Hepatic stellate cell (primary cell): ENCODE results near the gene FRMD4A.
A peak's percentile ranks its signal among the peaks of the same experiment; 100 is the strongest.

ENCODE experiments used
- DNase-seq: peaks from one replicate; pipeline ENCODE4 v3.0.0; 2011; ENCODE audit warnings: low spot score

FRMD4A gene

DNA sequence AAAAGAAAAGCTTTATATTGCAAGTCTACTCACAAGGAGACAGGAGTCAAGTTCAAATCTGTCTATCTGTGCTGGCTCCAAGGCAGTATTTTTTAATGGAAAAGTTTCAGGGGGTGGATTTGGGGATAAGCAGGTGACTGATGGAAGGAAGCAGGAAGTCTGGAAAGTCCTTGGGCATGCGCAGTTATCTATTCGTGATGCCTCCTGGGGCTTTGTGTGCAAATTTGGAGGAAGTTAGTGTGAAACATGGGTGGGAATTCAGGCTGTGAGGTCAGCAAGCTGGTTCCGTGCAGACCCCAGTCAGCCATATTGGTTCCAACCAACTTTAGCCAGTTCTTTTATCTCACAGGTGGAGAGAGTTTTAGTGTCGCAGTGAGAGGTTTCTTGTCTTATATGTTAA lies 140.0 kb downstream of the FRMD4A start:
- DNase-seq = no peak

GRCh38 chr10:14186245-14186644 lies 144.5 kb downstream of the FRMD4A start:
- no peak for DNase-seq

- DNase-seq = no peak
Measured at GRCh38 chr10:14185316-14186045, 145.2 kb downstream of the FRMD4A start.

GRCh38 chr10:14184841-14185315 lies 145.8 kb downstream of the FRMD4A start:
- DNase-seq = no peak

DNA sequence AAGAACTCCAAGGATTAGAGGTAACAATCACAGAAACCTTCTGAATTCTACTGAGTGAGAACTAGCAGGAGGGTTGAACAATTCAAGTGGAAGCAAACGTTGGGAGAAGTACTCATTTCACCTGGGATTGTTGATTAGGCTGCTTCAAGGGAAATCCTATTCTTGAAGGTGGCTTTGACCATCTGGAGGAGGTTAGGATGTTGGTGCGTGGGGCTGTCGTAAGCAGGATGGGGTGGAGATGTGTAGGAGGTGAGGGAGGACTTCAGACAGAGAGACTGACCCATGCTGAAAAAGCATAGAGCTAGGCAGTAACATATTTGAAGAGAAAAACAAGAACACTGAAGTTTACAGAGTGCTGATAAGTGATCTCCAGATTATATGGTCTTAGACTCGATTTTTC lies 147.9 kb downstream of the FRMD4A start:
- no peak for DNase-seq

GRCh38 chr10:14181567-14181936 lies 149.2 kb downstream of the FRMD4A start:
- DNase-seq = no peak

DNA sequence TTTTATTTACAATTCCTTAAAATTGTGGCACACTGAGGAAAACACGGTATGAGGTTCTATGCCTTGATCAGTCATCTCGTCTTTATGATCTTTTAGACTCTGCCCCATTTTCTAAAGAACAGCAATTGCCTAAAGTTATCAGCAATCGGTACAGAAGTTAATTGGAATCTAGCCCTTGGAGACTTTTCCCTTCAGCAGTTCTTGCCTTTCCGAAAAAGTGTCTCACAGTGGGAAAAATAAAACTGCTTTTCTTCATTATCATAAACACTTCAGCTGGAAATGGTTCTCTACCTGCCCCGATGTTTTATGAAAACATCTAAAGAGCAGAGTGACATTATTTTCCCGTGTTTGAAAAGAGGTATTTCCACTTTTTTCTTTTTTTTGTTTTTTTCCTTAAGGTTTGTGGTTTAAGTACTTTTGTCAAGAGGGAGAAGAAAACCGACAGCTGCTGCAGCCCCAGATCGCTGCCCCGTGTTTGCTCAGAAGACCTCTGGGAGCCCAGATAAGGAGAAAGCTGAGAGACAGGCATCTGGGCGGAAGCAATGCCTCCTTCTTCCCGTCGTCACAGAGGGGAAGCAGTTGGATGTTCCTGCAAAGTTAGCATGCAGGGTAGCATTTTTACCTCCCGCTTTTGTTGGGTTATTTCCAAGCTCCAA lies 149.7 kb downstream of the FRMD4A start:
- DNase-seq = no peak

DNA sequence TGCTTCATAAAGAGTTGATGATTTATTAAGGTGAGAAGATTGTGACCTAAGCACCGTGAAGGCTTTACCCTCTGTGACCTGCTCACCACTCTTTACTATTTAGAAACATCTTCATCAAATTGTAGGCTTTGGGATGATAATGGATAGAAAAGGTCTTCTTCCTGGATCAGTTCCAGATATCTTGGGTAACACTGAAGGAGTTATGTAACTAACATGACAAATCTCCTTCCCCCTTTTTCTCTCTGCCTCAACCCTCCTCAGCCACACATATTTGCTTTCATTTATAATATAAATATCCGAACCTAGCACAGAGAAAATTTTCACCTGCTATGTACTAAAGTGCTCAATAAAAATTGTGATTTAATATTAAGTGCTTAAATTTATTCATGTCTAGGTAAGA lies 151.5 kb downstream of the FRMD4A start:
- no peak for DNase-seq

DNA sequence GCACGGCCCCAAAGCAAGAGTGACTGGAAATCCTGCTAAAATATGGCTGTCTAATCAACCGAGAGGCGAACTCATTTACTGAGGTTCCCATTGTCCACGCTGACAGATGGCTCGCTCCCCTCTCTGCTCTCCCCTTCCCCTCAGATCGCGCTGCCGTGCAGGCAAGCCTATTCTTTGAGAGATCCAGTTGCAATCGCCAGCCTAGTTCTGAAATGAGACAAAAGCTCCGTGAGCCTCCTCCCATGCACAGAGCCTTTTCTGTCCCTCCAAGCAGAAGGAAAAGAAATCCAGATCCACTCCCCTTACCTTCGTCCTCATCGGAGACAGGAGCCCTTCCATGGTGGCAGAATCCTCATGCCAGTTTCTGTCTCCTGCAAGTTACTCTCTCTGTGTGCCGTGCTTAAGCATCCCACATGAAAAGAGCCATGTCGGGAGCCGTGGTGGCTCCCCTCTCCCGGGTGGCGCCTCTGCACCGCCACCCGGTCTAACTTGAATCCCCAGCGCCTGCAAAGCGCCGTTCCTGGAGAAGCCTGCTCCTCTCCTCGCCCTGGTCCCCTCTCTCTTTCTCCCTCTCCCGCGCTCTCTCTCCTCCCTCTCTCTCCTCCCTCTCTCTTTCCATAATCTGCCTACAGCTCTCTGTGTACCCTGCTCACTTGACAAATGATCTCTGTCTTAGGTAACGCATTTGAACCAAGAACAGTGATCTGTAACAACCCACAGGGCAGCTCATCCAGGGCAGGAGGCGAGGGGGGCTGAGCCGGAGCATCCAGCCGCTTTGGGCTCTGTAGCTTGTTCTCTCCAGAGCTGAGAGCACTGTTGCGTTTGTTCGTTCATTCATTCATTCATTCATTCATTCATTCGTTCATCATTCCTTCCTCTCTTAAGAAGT lies 156.8 kb downstream of the FRMD4A start:
- no peak for DNase-seq

DNA sequence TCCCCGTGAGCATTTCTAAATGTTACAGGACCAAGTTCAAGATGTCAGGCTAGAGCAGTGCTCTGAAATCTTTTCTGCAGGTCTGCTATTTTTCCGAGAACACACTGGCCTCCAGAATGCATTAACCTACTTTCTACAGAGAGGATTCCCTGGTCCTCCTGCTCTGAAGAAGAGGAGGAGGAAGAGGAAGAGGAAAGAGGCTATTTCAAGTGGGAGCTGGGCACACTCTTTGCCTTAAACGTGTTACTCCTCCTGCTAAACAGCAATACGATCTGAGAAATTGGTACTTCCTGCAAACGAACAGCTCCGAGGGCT lies 157.4 kb downstream of the FRMD4A start:
- DNase-seq = no peak

GRCh38 chr10:14172336-14172950 lies 158.3 kb downstream of the FRMD4A start:
- no peak for DNase-seq

DNA sequence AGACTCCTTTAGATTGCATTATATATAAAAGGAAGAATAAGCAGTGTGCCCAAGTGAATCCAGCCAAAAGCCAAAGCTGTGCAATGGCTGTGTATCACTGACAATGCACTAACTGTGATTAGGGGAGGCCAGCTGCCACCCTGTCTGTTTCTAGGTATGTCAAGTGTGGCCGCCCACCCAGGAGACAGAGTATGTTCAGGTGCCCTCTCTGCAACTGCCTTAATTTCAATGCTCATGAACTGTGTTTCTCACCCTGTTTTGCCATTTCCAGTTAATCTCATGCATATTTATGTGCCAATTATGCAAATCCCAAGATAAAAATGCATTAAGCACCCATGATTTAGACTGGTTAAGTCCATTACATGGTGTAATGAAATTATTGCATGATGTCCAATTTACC lies 159.4 kb downstream of the FRMD4A start:
- DNase-seq = no peak

GRCh38 chr10:14163377-14164086 lies 167.2 kb downstream of the FRMD4A start:
- no peak for DNase-seq

GRCh38 chr10:14162629-14163344 lies 167.9 kb downstream of the FRMD4A start:
- no peak for DNase-seq

DNA sequence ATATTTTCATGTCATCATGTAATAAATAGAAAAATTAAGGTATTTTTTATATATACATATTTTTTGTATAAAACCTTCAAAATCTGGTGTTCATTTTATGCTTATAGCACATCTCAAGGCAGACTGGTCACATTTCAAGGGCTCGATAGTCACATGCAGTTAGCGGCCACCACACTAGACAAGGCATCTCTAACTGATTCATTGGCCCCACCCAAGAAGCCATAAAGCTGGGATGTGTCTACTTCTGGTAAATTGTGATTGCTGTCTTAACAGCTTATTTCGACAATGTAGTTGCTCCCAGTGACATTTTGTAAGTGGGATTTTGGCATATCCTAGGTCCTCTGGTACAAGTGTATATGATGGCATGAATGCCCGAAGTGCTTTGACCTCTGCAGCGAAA lies 168.7 kb downstream of the FRMD4A start:
- DNase-seq = no peak

DNA sequence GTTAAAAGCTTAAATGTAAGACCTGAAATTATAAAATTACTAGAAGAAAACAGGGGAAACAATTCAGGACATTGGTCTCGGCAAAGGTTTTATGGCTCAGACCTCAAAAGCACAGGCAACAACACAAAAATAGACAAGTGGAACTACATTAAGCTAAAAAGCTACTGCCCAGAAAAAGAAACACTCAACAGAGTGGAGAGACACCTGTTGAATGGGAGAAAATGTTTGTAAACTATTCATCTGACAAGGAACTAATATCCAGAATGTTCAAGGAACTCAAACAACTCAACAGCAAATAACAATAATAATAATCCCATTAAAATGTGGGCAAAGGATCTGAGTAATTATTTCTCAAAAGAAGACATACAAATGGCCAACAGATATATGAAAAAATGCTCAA lies 170.4 kb downstream of the FRMD4A start:
- no peak for DNase-seq

DNA sequence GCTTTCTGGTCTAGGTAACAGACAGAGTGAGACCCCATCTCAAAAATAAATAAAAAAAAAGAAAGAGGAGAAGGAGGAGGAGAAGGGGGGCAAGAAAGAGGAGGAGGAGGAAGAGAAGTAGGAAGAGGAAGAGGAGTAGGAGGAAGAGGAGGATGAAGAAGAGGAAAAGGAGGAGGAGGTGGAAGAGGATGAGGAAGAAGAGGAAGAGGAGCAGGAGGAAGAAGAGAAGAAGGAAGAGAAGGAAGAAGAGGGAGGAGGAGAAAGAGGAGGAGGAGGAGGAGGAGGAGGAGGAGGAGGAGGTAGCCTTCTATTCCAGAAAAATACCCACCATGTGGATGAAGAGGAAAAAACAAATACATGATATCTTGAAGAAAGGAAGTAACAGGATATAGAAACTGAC lies 172.1 kb downstream of the FRMD4A start:
- no peak for DNase-seq

- DNase-seq = no peak
Measured at GRCh38 chr10:14156104-14156503, 174.6 kb downstream of the FRMD4A start.

GRCh38 chr10:14153570-14154055 lies 177.1 kb downstream of the FRMD4A start:
- peak; percentile 28 for DNase-seq

- no peak for DNase-seq
Measured at GRCh38 chr10:14151571-14151970, 179.2 kb downstream of the FRMD4A start.

DNA sequence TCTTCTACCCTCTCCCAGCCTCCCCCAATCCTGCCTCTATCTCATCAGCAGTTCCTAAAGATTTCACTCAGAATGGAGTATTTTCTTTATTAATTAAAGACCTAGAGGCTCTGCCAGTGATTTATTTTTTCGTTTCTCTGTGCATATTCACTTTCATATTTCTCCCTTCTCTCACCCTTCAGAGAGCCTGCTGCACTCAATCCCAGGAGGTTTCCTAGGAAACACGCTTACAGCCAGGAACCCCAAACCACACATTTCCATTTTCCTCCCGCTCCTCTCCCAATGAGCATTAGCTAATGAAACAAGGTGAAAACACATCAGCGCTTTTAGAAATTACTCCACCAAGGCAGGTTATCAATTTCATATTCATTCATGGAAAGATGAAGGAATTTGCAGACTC lies 180.2 kb downstream of the FRMD4A start:
- DNase-seq = no peak
